ENCODE results near the gene KRT3.
"Not testable (repeated sequence)": the region's sequence is repeated elsewhere in the genome, so short reads cannot be mapped to it uniquely, and the experiment has no call there.

The KRT3 gene

GRCh38 chr12:52796839-52797528, 1.1 kb upstream of the KRT3 start:
- no peak for DNase-seq

GRCh38 chr12:52796429-52796794, 495 bp upstream of the KRT3 start:
- DNase-seq, result no peak

- DNase-seq, result not testable (repeated sequence)
Measured at GRCh38 chr12:52795332-52795674, 614 bp downstream of the KRT3 start.

- no peak for DNase-seq
Measured at GRCh38 chr12:52794479-52795331, 1.2 kb downstream of the KRT3 start.

- no peak for DNase-seq
Measured at GRCh38 chr12:52792185-52793029, 3.5 kb downstream of the KRT3 start.

GRCh38 chr12:52791271-52792184, 4.4 kb downstream of the KRT3 start:
- DNase-seq, result no peak

GRCh38 chr12:52790427-52791270, 5.3 kb downstream of the KRT3 start:
- no peak for DNase-seq

- DNase-seq, result no peak
Measured at GRCh38 chr12:52789637-52790426, 6.1 kb downstream of the KRT3 start.

GRCh38 chr12:52788876-52789636, 6.9 kb downstream of the KRT3 start:
- no peak for DNase-seq

GRCh38 chr12:52788192-52788875, 7.6 kb downstream of the KRT3 start:
- DNase-seq, result no peak

- no peak for DNase-seq
Measured at GRCh38 chr12:52787324-52788191, 8.4 kb downstream of the KRT3 start.

GRCh38 chr12:52784909-52785308, 11.0 kb downstream of the KRT3 start:
- DNase-seq, result no peak

GRCh38 chr12:52783563-52784316, 12.2 kb downstream of the KRT3 start:
- no peak for DNase-seq

- DNase-seq, result no peak
Measured at GRCh38 chr12:52782502-52782901, 13.4 kb downstream of the KRT3 start.

GRCh38 chr12:52781399-52782082, 14.4 kb downstream of the KRT3 start:
- DNase-seq, result no peak

GRCh38 chr12:52779914-52780313, 16.0 kb downstream of the KRT3 start:
- DNase-seq, result no peak

- DNase-seq, result no peak
Measured at GRCh38 chr12:52778833-52779232, 17.1 kb downstream of the KRT3 start.
